ENCODE results near the gene MGAT3. TPM values are rescaled to one million over a fixed set of nuclear protein-coding genes. Genes with fewer than 3 reads are reported as not detected.

Gene MGAT3
- total RNA-seq, 1 donor from 2014 or later: 0.53 TPM

GRCh38 chr22:39493759-39494158, 36.9 kb downstream of the MGAT3 start:
- Histone ChIP-seq H3K36me3 (ENCODE audit: control insufficient read depth, insufficient read depth, low read length) (no peaks in the 10 kb centered on the region), H3K4me3 (ENCODE audit: low read depth, low read length) (no peak overlapping the region), H3K27me3 (ENCODE audit: control insufficient read depth, insufficient read depth, low read length) (no peaks in the 10 kb centered on the region)
- FAIRE-seq (peak; percentile 73), DNase-seq (ENCODE audit: low read depth) (peak; percentile 51)
- TF ChIP-seq CTCF (IDR thresholded peaks at IDR 0.05; ENCODE audit: insufficient read depth, low read length, severe bottlenecking): no peak

GRCh38 chr22:39494471-39495120, 37.8 kb downstream of the MGAT3 start:
- FAIRE-seq: no peak
- H3K27me3 ChIP-seq (ENCODE audit: control insufficient read depth, insufficient read depth, low read length): no peaks in the 10 kb centered on the region
- DNase-seq (ENCODE audit: low read depth): no peak
- no peak overlapping the region for H3K4me3 ChIP-seq (ENCODE audit: low read depth, low read length)
- H3K36me3 ChIP-seq (ENCODE audit: control insufficient read depth, insufficient read depth, low read length): no peaks in the 10 kb centered on the region
- TF ChIP-seq CTCF (IDR thresholded peaks at IDR 0.05; ENCODE audit: insufficient read depth, low read length, severe bottlenecking): no peak

GRCh38 chr22:39496131-39496838, 39.5 kb downstream of the MGAT3 start:
- FAIRE-seq (no peak), DNase-seq (ENCODE audit: low read depth) (peak; percentile 27)
- no peak overlapping the region for H3K4me3 ChIP-seq (ENCODE audit: low read depth, low read length)
- H3K36me3 ChIP-seq (ENCODE audit: control insufficient read depth, insufficient read depth, low read length): no peaks in the 10 kb centered on the region
- peak; percentile 85 for TF ChIP-seq CTCF (IDR thresholded peaks at IDR 0.05; ENCODE audit: insufficient read depth, low read length, severe bottlenecking)
- H3K27me3 ChIP-seq (ENCODE audit: control insufficient read depth, insufficient read depth, low read length): no peaks in the 10 kb centered on the region

- TF ChIP-seq CTCF (IDR thresholded peaks at IDR 0.05; ENCODE audit: insufficient read depth, low read length, severe bottlenecking): no peak
- no peaks in the 10 kb centered on the region for H3K36me3 ChIP-seq (ENCODE audit: control insufficient read depth, insufficient read depth, low read length)
- FAIRE-seq: no peak
- H3K4me3 ChIP-seq (ENCODE audit: low read depth, low read length): no peak overlapping the region
- H3K27me3 ChIP-seq (ENCODE audit: control insufficient read depth, insufficient read depth, low read length): no peaks in the 10 kb centered on the region
- DNase-seq (ENCODE audit: low read depth): no peak
These were observed 40.6 kb downstream of the MGAT3 start for GRCh38 chr22:39497429-39497828.

GRCh38 chr22:39498368-39498767, 41.6 kb downstream of the MGAT3 start:
- Histone ChIP-seq H3K36me3 (ENCODE audit: control insufficient read depth, insufficient read depth, low read length) (no peaks in the 10 kb centered on the region), H3K27me3 (ENCODE audit: control insufficient read depth, insufficient read depth, low read length) (no peaks in the 10 kb centered on the region), H3K4me3 (ENCODE audit: low read depth, low read length) (no peak overlapping the region)
- no peak for TF ChIP-seq CTCF (IDR thresholded peaks at IDR 0.05; ENCODE audit: insufficient read depth, low read length, severe bottlenecking)
- FAIRE-seq (no peak), DNase-seq (ENCODE audit: low read depth) (no peak)

All from bronchial epithelial cell (primary cell).